GM23248 (cell line): ENCODE results near the gene PFKP.

ENCODE experiments used
- EZH2 ChIP-seq: fragments of 200-600 bp; sonication (generic); IDR thresholded peaks from 2 replicates; pipeline ENCODE4 v1.6.1; 2018; ENCODE audit warnings: antibody characterized with exemption, mild to moderate bottlenecking; ENCODE audit not compliant: insufficient read depth, poor library complexity, severe bottlenecking
- EZH2phosphoT487 ChIP-seq: fragments of 200-600 bp; sonication (generic); IDR thresholded peaks from 2 replicates; pipeline ENCODE4 v1.6.1; 2018; ENCODE audit warnings: antibody characterized with exemption, moderate library complexity, mild to moderate bottlenecking, low read depth; ENCODE audit not compliant: insufficient read depth

GRCh38 chr10:3108033-3108432 is 40.7 kb downstream of the PFKP start:
- TF ChIP-seq EZH2 (no peak), EZH2phosphoT487 (no peak)
